ENCODE data around the gene HEMK1. TPM values are rescaled to one million over a fixed set of nuclear protein-coding genes. Genes with fewer than 3 reads are reported as not detected.

The HEMK1 gene
- total RNA-seq, 1 experiment from 2014 or later, result 12.6 TPM

DNA sequence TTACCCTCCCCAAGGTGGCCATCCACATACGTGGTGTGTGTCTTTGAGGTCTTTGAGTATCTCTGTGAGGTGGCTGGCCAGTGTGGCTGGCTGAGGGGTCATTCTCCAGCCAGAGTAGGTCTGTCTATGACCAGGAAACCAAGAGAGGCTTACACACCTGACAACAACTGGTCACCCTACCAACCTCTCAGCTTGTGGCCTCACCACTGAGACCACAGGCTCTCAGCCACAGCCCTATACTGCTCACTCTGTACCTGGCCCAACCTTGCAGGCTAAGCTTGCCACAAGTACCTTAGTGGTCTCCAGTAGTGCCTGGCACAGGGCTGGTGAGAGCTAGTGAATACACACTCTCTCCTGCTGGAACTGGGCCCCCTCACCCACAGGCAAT lies 5.1 kb downstream of the HEMK1 start:
- CTCF ChIA-PET, result interaction anchor here (2.4 kb wide), 1 partner anchor 37 kb away, joined by 12 read pairs; the partner anchor contains the start of gene CISH
- Histone ChIP-seq H3K4me1 (0 out of 2 replicates have a peak, but pooled peaks cover 5% of the 10 kb centered on the region), H3K27me3 (replicated peaks; ENCODE audit: control insufficient read depth, insufficient read depth, low read length) (no peaks in the 10 kb centered on the region), H3K4me3 (ENCODE audit: low read depth, low read length) (no peak overlapping the region), H3K9me3 (no peaks in the 10 kb centered on the region), H3K36me3 (ENCODE audit: control insufficient read depth, insufficient read depth, low read length) (peaks cover 2% of the 10 kb centered on the region; the same call in 1 of the 2 replicates)
- TF ChIP-seq, protein P1, sequence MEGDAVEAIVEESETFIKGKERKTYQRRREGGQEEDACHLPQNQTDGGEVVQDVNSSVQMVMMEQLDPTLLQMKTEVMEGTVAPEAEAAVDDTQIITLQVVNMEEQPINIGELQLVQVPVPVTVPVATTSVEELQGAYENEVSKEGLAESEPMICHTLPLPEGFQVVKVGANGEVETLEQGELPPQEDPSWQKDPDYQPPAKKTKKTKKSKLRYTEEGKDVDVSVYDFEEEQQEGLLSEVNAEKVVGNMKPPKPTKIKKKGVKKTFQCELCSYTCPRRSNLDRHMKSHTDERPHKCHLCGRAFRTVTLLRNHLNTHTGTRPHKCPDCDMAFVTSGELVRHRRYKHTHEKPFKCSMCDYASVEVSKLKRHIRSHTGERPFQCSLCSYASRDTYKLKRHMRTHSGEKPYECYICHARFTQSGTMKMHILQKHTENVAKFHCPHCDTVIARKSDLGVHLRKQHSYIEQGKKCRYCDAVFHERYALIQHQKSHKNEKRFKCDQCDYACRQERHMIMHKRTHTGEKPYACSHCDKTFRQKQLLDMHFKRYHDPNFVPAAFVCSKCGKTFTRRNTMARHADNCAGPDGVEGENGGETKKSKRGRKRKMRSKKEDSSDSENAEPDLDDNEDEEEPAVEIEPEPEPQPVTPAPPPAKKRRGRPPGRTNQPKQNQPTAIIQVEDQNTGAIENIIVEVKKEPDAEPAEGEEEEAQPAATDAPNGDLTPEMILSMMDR (IDR thresholded peaks at IDR 0.05; ENCODE audit: insufficient read depth in 1 of 2, low read depth in 1 of 2, low read length in 1 of 2, severe bottlenecking in 1 of 2, unreplicated experiment in 1 of 2), result no peak
- Mint-ChIP-seq H3K4me3 (ENCODE audit: unreplicated experiment) (no peak overlapping the region), H3K27ac (ENCODE audit: unreplicated experiment) (no peak overlapping the region), H3K9me3 (ENCODE audit: unreplicated experiment) (no peaks in the 10 kb centered on the region), H3K4me1 (ENCODE audit: low read depth, unreplicated experiment) (no peaks in the 10 kb centered on the region), H3K27me3 (ENCODE audit: insufficient read depth, unreplicated experiment) (no peaks in the 10 kb centered on the region), H3K36me3 (ENCODE audit: insufficient read depth, unreplicated experiment) (peaks cover 4% of the 10 kb centered on the region)
- no peak for DNase-seq
- POLR2A ChIA-PET, result no interaction called here
- BruUV-seq (replicated peaks), result no TSS peak
- intact Hi-C loops (cut with micrococcal nuclease; ENCODE audit: unreplicated experiment), result no loop called here

DNA sequence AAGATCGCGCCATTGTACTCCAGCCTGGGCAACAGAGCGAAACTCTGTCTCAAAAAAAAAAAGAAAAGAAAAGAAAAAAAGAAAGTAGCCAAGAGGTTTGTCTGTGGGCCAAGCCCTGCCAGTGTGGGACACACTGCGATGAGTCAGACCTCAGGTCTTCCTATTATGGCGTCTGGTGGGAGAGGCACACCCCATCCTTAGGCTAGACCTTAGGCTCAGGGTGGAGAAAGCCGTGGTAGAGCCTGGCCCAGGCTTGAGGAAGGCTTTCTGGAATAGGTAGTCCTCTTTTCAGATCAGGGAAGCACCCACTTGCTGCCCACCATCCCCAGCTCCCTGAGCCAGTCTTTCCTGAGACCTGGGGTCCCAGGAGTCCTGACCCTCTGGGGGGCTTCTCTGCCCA lies 6.0 kb downstream of the HEMK1 start:
- no peaks in the 10 kb centered on the region for H3K36me3 Mint-ChIP-seq (ENCODE audit: insufficient read depth, unreplicated experiment)
- H3K4me3 ChIP-seq (ENCODE audit: low read depth, low read length), result no peak overlapping the region
- TF ChIP-seq, protein P1 (IDR thresholded peaks at IDR 0.05; ENCODE audit: insufficient read depth in 1 of 2, low read depth in 1 of 2, low read length in 1 of 2, severe bottlenecking in 1 of 2, unreplicated experiment in 1 of 2), result no peak
- ChIA-PET CTCF (no interaction called here), POLR2A (no interaction called here)
- no peaks in the 10 kb centered on the region for H3K9me3 Mint-ChIP-seq (ENCODE audit: unreplicated experiment)
- peaks cover 2% of the 10 kb centered on the region; the same call in 1 of the 2 replicates for H3K36me3 ChIP-seq (ENCODE audit: control insufficient read depth, insufficient read depth, low read length)
- H3K27me3 ChIP-seq (replicated peaks; ENCODE audit: control insufficient read depth, insufficient read depth, low read length), result no peaks in the 10 kb centered on the region
- no peaks in the 10 kb centered on the region for H3K4me1 ChIP-seq
- no peak overlapping the region for H3K4me3 Mint-ChIP-seq (ENCODE audit: unreplicated experiment)
- no TSS peak for BruUV-seq (replicated peaks)
- no peak overlapping the region for H3K27ac Mint-ChIP-seq (ENCODE audit: unreplicated experiment)
- intact Hi-C loops (cut with micrococcal nuclease; ENCODE audit: unreplicated experiment), result no loop called here
- H3K27me3 Mint-ChIP-seq (ENCODE audit: insufficient read depth, unreplicated experiment), result no peaks in the 10 kb centered on the region
- H3K4me1 Mint-ChIP-seq (ENCODE audit: low read depth, unreplicated experiment), result no peaks in the 10 kb centered on the region
- H3K9me3 ChIP-seq, result no peaks in the 10 kb centered on the region
- DNase-seq, result no peak

DNA sequence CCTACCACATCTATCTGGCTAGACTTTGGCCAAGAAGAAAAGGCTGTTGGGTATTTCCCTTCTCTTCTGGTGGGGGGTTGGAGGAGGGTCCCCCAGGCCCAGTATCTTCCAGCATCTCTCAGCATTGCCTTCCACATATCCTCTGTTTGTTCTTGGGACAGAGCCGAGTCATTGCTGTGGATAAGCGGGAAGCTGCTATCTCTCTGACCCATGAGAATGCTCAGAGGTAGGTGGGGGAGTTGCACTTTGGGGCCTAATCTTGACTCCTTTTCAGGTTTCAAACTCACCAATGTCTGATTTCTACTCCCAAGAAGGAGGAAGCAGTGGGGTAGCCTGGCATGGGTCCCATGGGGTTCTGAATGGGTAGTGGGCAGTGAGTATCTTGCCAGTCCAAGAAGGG lies 8.0 kb downstream of the HEMK1 start:
- no peaks in the 10 kb centered on the region for H3K27me3 Mint-ChIP-seq (ENCODE audit: insufficient read depth, unreplicated experiment)

More for the DNA sequence above, 8.0 kb downstream of the HEMK1 start:
- Histone ChIP-seq H3K27me3 (replicated peaks; ENCODE audit: control insufficient read depth, insufficient read depth, low read length) (no peaks in the 10 kb centered on the region), H3K36me3 (ENCODE audit: control insufficient read depth, insufficient read depth, low read length) (peaks cover 2% of the 10 kb centered on the region), H3K4me1 (no peaks in the 10 kb centered on the region), H3K9me3 (no peaks in the 10 kb centered on the region), H3K4me3 (ENCODE audit: low read depth, low read length) (no peak overlapping the region)
- CTCF ChIA-PET, result interaction anchor here (1.3 kb wide), 1 partner anchor 8 kb away, joined by 3 read pairs; the partner anchor contains the start of gene HEMK1
- H3K4me1 Mint-ChIP-seq (ENCODE audit: low read depth, unreplicated experiment), result no peaks in the 10 kb centered on the region
- intact Hi-C loops (cut with micrococcal nuclease; ENCODE audit: unreplicated experiment), result no loop called here
- no peaks in the 10 kb centered on the region for H3K9me3 Mint-ChIP-seq (ENCODE audit: unreplicated experiment)
- no TSS peak for BruUV-seq (replicated peaks)
- DNase-seq, result no peak
- H3K27ac Mint-ChIP-seq (ENCODE audit: unreplicated experiment), result no peak overlapping the region
- H3K36me3 Mint-ChIP-seq (ENCODE audit: insufficient read depth, unreplicated experiment), result no peaks in the 10 kb centered on the region
- TF ChIP-seq, protein P1 (IDR thresholded peaks at IDR 0.05; ENCODE audit: insufficient read depth in 1 of 2, low read depth in 1 of 2, low read length in 1 of 2, severe bottlenecking in 1 of 2, unreplicated experiment in 1 of 2), result no peak
- POLR2A ChIA-PET, result no interaction called here
- no peak overlapping the region for H3K4me3 Mint-ChIP-seq (ENCODE audit: unreplicated experiment)
